Measurements from ENCODE around the gene KRTAP9-7. TPM values are rescaled to one million over a fixed set of nuclear protein-coding genes. Genes with fewer than 3 reads are reported as not detected.

KRTAP9-7 gene
- total RNA-seq, 1 donor from 2014 or later, result not detected

GRCh38 chr17:41322094-41322902 lies 46.8 kb downstream of the KRTAP9-7 start:
- DNase-seq (ENCODE audit: low spot score), result peak; percentile 64

GRCh38 chr17:41322903-41323895 lies 47.7 kb downstream of the KRTAP9-7 start:
- no peak for DNase-seq (ENCODE audit: low spot score)

- no peak for DNase-seq (ENCODE audit: low spot score)
Observed at GRCh38 chr17:41324180-41325075, 48.9 kb downstream of the KRTAP9-7 start.

- DNase-seq (ENCODE audit: low spot score), result no peak
Observed at GRCh38 chr17:41325126-41325525, 49.6 kb downstream of the KRTAP9-7 start.

- no peak for DNase-seq (ENCODE audit: low spot score)
Observed at GRCh38 chr17:41325611-41326010, 50.1 kb downstream of the KRTAP9-7 start.

Other genes with a start within 250 kb of the KRTAP9-7 start
- gene KRTAP1-5, start 248.5 kb upstream of the KRTAP9-7 start, total RNA-seq (ENCODE audit: insufficient read depth, low replicate concordance), result not detected
- not detected for gene KRTAP1-4, start 245.5 kb upstream of the KRTAP9-7 start, total RNA-seq (ENCODE audit: insufficient read depth, low replicate concordance)
- not detected for gene KRTAP1-3, start 240.8 kb upstream of the KRTAP9-7 start, total RNA-seq (ENCODE audit: insufficient read depth, low replicate concordance)
- not detected for gene KRTAP1-1, start 234.2 kb upstream of the KRTAP9-7 start, total RNA-seq (ENCODE audit: insufficient read depth, low replicate concordance)
- gene KRTAP2-1, start 228.4 kb upstream of the KRTAP9-7 start, total RNA-seq (ENCODE audit: insufficient read depth, low replicate concordance), result not detected
- 8.4 TPM for gene KRTAP2-2, start 220.5 kb upstream of the KRTAP9-7 start, total RNA-seq (ENCODE audit: insufficient read depth, low replicate concordance)
- 20.5 TPM for gene KRTAP2-3, start 215.6 kb upstream of the KRTAP9-7 start, total RNA-seq (ENCODE audit: insufficient read depth, low replicate concordance)
- gene KRTAP2-4, start 209.8 kb upstream of the KRTAP9-7 start, total RNA-seq (ENCODE audit: insufficient read depth, low replicate concordance), result not detected
- gene KRTAP4-7, start 191.5 kb upstream of the KRTAP9-7 start, total RNA-seq (ENCODE audit: insufficient read depth, low replicate concordance), result not detected
- gene KRTAP4-8, start 177.6 kb upstream of the KRTAP9-7 start, total RNA-seq (ENCODE audit: insufficient read depth, low replicate concordance), result not detected
- gene KRTAP4-16, start 173.5 kb upstream of the KRTAP9-7 start, total RNA-seq (ENCODE audit: insufficient read depth, low replicate concordance), result not detected
- gene KRTAP4-9, start 170.3 kb upstream of the KRTAP9-7 start, total RNA-seq (ENCODE audit: insufficient read depth, low replicate concordance), result not detected
- gene KRTAP4-11, start 157.3 kb upstream of the KRTAP9-7 start, total RNA-seq (ENCODE audit: insufficient read depth, low replicate concordance), result 3.4 TPM
- not detected for gene KRTAP4-12, start 151.5 kb upstream of the KRTAP9-7 start, total RNA-seq (ENCODE audit: insufficient read depth, low replicate concordance)
- gene KRTAP4-6, start 135.2 kb upstream of the KRTAP9-7 start, total RNA-seq (ENCODE audit: insufficient read depth, low replicate concordance), result 1.2 TPM
- gene KRTAP4-5, start 125.9 kb upstream of the KRTAP9-7 start, total RNA-seq (ENCODE audit: insufficient read depth, low replicate concordance), result 5.5 TPM
- 2.6 TPM for gene KRTAP4-4, start 115.0 kb upstream of the KRTAP9-7 start, total RNA-seq (ENCODE audit: insufficient read depth, low replicate concordance)
- 1.4 TPM for gene KRTAP4-3, start 107.5 kb upstream of the KRTAP9-7 start, total RNA-seq (ENCODE audit: insufficient read depth, low replicate concordance)
- gene KRTAP4-2, start 97.5 kb upstream of the KRTAP9-7 start, total RNA-seq (ENCODE audit: insufficient read depth, low replicate concordance), result not detected
- gene KRTAP4-1, start 90.8 kb upstream of the KRTAP9-7 start, total RNA-seq (ENCODE audit: insufficient read depth, low replicate concordance), result 1.9 TPM
- gene KRTAP9-1, start 85.8 kb upstream of the KRTAP9-7 start, total RNA-seq (ENCODE audit: insufficient read depth, low replicate concordance), result 1.4 TPM
- gene KRTAP9-2, start 49.0 kb upstream of the KRTAP9-7 start, total RNA-seq (ENCODE audit: insufficient read depth, low replicate concordance), result not detected
- gene KRTAP9-3, start 43.2 kb upstream of the KRTAP9-7 start, total RNA-seq (ENCODE audit: insufficient read depth, low replicate concordance), result not detected
- gene KRTAP9-8, start 37.7 kb upstream of the KRTAP9-7 start, total RNA-seq (ENCODE audit: insufficient read depth, low replicate concordance), result not detected
- gene KRTAP9-4, start 26.0 kb upstream of the KRTAP9-7 start, total RNA-seq (ENCODE audit: insufficient read depth, low replicate concordance), result 1.2 TPM
- not detected for gene KRTAP9-9, start 20.3 kb upstream of the KRTAP9-7 start, total RNA-seq (ENCODE audit: insufficient read depth, low replicate concordance)
- not detected for gene KRTAP9-6, start 10.3 kb upstream of the KRTAP9-7 start, total RNA-seq (ENCODE audit: insufficient read depth, low replicate concordance)
- gene KRTAP29-1, start 27.2 kb downstream of the KRTAP9-7 start, total RNA-seq (ENCODE audit: insufficient read depth, low replicate concordance), result not detected
- not detected for gene KRTAP16-1, start 33.6 kb downstream of the KRTAP9-7 start, total RNA-seq (ENCODE audit: insufficient read depth, low replicate concordance)
- gene KRTAP17-1, start 40.0 kb downstream of the KRTAP9-7 start, total RNA-seq (ENCODE audit: insufficient read depth, low replicate concordance), result not detected
- 1.4 TPM for gene KRT33A, start 75.1 kb downstream of the KRTAP9-7 start, total RNA-seq (ENCODE audit: insufficient read depth, low replicate concordance)
- gene KRT33B, start 94.1 kb downstream of the KRTAP9-7 start, total RNA-seq (ENCODE audit: insufficient read depth, low replicate concordance), result not detected
- not detected for gene KRT34, start 106.6 kb downstream of the KRTAP9-7 start, total RNA-seq (ENCODE audit: insufficient read depth, low replicate concordance)
- not detected for gene KRT31, start 121.9 kb downstream of the KRTAP9-7 start, total RNA-seq (ENCODE audit: insufficient read depth, low replicate concordance)
- gene KRT37, start 148.9 kb downstream of the KRTAP9-7 start, total RNA-seq (ENCODE audit: insufficient read depth, low replicate concordance), result not detected
- gene KRT38, start 165.3 kb downstream of the KRTAP9-7 start, total RNA-seq (ENCODE audit: insufficient read depth, low replicate concordance), result 0.48 TPM
- 1.2 TPM for gene KRT32, start 191.7 kb downstream of the KRTAP9-7 start, total RNA-seq (ENCODE audit: insufficient read depth, low replicate concordance)
- gene KRT35, start 205.5 kb downstream of the KRTAP9-7 start, total RNA-seq (ENCODE audit: insufficient read depth, low replicate concordance), result not detected
- 1.9 TPM for gene KRT36, start 214.2 kb downstream of the KRTAP9-7 start, total RNA-seq (ENCODE audit: insufficient read depth, low replicate concordance)
- gene KRT13, start 229.9 kb downstream of the KRTAP9-7 start, total RNA-seq (ENCODE audit: insufficient read depth, low replicate concordance), result 292 TPM
- 24.1 TPM for gene KRT15, start 243.2 kb downstream of the KRTAP9-7 start, total RNA-seq (ENCODE audit: insufficient read depth, low replicate concordance)

Measured in umbilical cord (tissue), 2 donors.